Measurements from ENCODE around the gene TMEM168. TPM values are rescaled to one million over a fixed set of nuclear protein-coding genes. Genes with fewer than 3 reads are reported as not detected.

TMEM168 gene
- polyA plus RNA-seq, 4 donors = 37.7 to 48.7 (median 45.8) TPM

GRCh38 chr7:112726076-112726475 lies 64.1 kb downstream of the TMEM168 start:
- no peak for DNase-seq (ENCODE audit: low read depth in 4 of 4, low spot score in 3 of 4)

GRCh38 chr7:112723416-112723815 lies 66.8 kb downstream of the TMEM168 start:
- DNase-seq (ENCODE audit: low read depth in 4 of 4, low spot score in 3 of 4) = no peak

- DNase-seq (ENCODE audit: low read depth in 4 of 4, low spot score in 3 of 4) = no peak
Measured at GRCh38 chr7:112721366-112721765, 68.8 kb downstream of the TMEM168 start.

DNA sequence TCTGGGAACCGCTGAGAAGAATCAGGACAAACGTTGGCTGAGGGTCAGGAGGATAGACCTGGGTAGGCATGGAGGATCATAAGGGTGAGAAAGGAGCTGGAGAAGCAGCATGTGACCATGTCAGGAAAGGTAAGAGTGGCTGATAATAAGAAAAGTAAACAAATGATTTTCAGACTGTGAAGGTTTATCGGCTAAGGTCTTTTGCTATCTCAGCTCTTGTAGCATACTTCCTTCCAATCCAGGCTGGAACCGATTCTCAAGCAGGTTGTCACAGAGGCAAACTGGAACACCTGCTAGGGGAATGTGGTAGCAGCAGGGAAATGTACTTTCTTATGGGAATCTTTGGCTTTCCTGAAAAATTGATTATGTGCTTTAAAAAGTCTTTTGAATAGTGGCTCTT lies 74.7 kb downstream of the TMEM168 start:
- DNase-seq (ENCODE audit: low read depth in 4 of 4, low spot score in 3 of 4) = no peak

DNA sequence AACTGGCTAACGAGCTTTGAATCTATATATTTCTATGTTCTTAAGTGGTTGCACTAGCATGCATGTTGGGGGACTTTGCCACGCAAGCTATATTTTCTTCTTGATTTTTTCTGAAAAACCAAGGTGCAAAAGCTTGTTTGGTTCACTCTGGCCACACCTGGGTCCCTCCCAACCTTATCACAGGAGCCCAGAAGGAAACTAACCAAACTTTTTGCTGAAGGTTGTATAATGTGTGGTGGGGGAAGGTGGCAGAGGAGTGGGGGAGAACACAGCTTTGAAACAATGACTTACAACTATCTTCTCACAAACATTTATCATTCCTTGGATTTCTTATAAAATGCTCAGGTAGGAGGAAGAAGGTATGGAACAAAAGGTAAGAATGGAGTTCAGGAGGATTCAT lies 75.3 kb downstream of the TMEM168 start:
- no peak for DNase-seq (ENCODE audit: low read depth in 4 of 4, low spot score in 3 of 4)

Measured in left renal pelvis (tissue), 4 donors.